Measurements from ENCODE around the gene MATN1. TPM values are rescaled to one million over a fixed set of nuclear protein-coding genes. Genes with fewer than 3 reads are reported as not detected.
A peak's percentile ranks its signal among the peaks of the same experiment; 100 is the strongest.

MATN1 gene
- total RNA-seq, 1 donor from 2014 or later, result 0.22 TPM

DNA sequence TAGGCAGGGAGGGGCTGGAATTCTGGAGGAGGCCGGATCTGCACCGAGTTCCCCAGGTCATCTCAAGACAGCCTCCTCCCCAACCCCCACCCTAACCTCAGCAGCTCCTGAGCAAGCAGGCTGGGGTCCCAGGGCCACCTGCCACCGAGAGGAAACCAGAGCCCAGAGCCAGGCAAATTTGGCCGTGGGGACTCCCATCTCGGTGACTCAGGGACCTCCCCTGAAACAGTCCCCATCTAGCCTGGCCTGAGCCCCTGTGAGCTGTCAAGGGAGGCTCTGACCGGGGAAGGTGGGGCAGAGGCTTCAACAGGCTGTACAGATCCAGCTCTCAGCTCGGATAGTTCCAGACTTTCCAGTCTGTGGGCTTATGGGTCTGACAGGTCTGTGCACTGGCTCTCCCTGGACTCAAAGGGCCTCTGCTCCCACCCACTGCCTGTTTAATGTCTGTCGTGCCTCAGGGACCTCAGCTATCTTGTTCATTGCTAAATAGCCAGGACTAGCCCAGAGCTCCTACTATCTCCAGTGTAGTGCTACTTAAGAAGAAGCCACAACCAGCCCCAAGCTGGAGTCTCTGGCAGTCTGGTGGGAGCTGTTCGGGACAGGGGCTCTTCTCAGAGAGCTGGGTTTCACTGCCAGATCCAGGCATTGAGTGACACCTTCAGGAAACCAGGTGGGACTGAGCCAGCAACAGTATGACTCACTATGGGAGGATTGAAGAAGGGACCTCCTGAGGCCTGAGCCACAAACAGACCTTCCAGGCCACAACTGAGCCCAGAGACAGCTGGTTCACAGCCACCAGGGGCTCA, 25.6 kb downstream of the MATN1 start:
- Mint-ChIP-seq H3K27ac (ENCODE audit: unreplicated experiment) (no peak overlapping the region), H3K4me1 (ENCODE audit: low read depth, unreplicated experiment) (peaks cover 7% of the 10 kb centered on the region), H3K27me3 (ENCODE audit: unreplicated experiment) (no peaks in the 10 kb centered on the region), H3K4me3 (ENCODE audit: unreplicated experiment) (no peak overlapping the region), H3K36me3 (ENCODE audit: unreplicated experiment) (no peaks in the 10 kb centered on the region), H3K9me3 (ENCODE audit: unreplicated experiment) (no peaks in the 10 kb centered on the region)
- peak; percentile 15 for DNase-seq
- TF ChIP-seq, protein P1, sequence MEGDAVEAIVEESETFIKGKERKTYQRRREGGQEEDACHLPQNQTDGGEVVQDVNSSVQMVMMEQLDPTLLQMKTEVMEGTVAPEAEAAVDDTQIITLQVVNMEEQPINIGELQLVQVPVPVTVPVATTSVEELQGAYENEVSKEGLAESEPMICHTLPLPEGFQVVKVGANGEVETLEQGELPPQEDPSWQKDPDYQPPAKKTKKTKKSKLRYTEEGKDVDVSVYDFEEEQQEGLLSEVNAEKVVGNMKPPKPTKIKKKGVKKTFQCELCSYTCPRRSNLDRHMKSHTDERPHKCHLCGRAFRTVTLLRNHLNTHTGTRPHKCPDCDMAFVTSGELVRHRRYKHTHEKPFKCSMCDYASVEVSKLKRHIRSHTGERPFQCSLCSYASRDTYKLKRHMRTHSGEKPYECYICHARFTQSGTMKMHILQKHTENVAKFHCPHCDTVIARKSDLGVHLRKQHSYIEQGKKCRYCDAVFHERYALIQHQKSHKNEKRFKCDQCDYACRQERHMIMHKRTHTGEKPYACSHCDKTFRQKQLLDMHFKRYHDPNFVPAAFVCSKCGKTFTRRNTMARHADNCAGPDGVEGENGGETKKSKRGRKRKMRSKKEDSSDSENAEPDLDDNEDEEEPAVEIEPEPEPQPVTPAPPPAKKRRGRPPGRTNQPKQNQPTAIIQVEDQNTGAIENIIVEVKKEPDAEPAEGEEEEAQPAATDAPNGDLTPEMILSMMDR (IDR thresholded peaks at IDR 0.05; ENCODE audit: partially characterized antibody, unreplicated experiment), result no peak

DNA sequence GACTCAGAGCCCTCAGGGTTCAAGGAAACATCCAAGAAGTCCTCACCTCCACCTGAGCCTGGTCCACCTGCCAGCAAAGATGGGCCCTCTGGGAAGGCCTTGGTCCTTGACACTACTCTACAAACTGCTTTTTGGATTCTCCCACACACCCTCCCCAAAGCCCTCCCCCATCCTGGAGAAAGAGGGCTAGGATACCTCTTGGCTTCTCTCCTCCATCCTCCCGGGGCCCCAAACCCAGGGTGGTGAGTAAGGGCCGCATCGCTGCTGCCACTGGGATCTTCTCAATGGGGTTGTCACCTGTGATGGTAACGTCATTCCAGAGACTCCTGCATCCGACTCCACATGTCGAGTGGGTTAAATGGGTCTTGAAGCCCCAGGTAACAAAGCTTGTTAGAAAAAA, 26.6 kb downstream of the MATN1 start:
- TF ChIP-seq, protein P1 (IDR thresholded peaks at IDR 0.05; ENCODE audit: partially characterized antibody, unreplicated experiment), result no peak
- Mint-ChIP-seq H3K4me1 (ENCODE audit: low read depth, unreplicated experiment) (peaks cover 7% of the 10 kb centered on the region), H3K27ac (ENCODE audit: unreplicated experiment) (no peak overlapping the region), H3K4me3 (ENCODE audit: unreplicated experiment) (no peak overlapping the region), H3K27me3 (ENCODE audit: unreplicated experiment) (no peaks in the 10 kb centered on the region), H3K9me3 (ENCODE audit: unreplicated experiment) (no peaks in the 10 kb centered on the region), H3K36me3 (ENCODE audit: unreplicated experiment) (no peaks in the 10 kb centered on the region)
- DNase-seq, result peak; percentile 1

DNA sequence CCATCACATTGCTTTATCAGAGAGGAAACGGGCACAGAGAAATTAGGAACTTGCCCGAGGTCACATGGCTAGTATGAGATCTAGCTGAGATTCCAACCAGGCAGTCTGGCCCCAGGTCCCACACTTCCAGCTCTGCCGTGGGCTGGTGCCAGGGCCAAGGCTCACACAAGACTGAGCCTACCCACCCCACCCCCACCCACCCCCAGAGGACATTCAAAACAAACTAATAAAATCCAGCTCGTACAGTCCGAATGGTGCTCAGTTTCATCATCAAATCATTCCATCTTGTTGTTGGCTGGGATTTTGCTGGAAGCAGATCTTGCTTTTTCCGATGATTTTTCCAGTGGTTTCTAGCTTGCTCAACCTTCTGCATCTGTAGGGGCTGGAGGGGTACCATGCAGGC, 27.9 kb downstream of the MATN1 start:
- Mint-ChIP-seq H3K27me3 (ENCODE audit: unreplicated experiment) (no peaks in the 10 kb centered on the region), H3K4me3 (ENCODE audit: unreplicated experiment) (no peak overlapping the region), H3K27ac (ENCODE audit: unreplicated experiment) (no peak overlapping the region), H3K4me1 (ENCODE audit: low read depth, unreplicated experiment) (peaks cover 7% of the 10 kb centered on the region), H3K36me3 (ENCODE audit: unreplicated experiment) (no peaks in the 10 kb centered on the region), H3K9me3 (ENCODE audit: unreplicated experiment) (peaks cover 2% of the 10 kb centered on the region)
- TF ChIP-seq, protein P1 (IDR thresholded peaks at IDR 0.05; ENCODE audit: partially characterized antibody, unreplicated experiment), result no peak
- DNase-seq, result no peak

DNA sequence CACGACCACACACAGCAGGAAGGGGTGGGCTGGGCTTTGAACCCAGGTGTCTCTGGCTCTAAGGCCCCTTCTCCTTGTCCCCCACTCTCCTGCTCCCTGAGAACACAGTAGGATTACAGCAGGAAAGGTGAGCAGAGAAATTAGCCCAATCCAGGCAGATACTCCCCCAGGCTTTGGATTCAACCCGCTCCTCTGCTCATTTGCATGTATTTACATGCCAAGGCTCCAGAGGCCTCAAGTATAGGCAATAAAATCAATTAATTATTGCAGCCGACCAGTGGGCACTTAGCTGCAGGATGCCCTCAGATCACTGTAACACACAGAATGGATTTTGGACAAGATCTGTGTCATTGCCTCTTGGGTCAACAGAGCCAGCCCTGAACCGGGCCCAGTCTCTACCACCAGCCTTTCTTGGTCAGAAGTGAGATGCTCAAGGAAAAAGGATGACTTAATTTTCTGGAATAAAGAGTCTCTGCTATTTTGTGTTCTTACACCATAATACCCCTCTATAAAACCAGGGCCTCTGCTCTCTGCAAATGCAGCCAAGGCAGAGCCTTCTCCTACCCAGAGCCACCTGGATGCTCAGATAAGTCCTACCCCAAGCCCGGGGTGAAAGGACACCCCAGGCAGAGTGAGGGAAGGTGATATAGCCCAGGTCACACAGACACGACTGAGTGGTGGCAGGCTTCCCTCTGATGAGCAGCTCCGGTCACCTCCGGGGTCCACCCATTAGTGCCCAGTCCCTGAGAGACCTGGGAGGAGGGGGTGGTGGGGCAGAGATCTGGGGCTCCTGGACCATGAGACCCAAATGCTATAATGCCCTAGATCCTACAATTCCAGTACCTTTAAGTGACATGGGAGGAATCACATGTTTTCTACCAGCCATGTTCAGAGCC, 28.9 kb downstream of the MATN1 start:
- H3K4me3 Mint-ChIP-seq (ENCODE audit: unreplicated experiment), result no peak overlapping the region
- H3K27ac Mint-ChIP-seq (ENCODE audit: unreplicated experiment), result no peak overlapping the region
- peaks cover 5% of the 10 kb centered on the region for H3K9me3 Mint-ChIP-seq (ENCODE audit: unreplicated experiment)
- H3K36me3 Mint-ChIP-seq (ENCODE audit: unreplicated experiment), result no peaks in the 10 kb centered on the region
- H3K4me1 Mint-ChIP-seq (ENCODE audit: low read depth, unreplicated experiment), result peaks cover 12% of the 10 kb centered on the region
- H3K27me3 Mint-ChIP-seq (ENCODE audit: unreplicated experiment), result peaks cover 3% of the 10 kb centered on the region
- no peak for DNase-seq
- TF ChIP-seq, protein P1 (IDR thresholded peaks at IDR 0.05; ENCODE audit: partially characterized antibody, unreplicated experiment), result no peak

Data from glutamatergic neuron (in vitro differentiated cells).